Measurements from ENCODE around the gene HAGHL. TPM values are rescaled to one million over a fixed set of nuclear protein-coding genes. Genes with fewer than 3 reads are reported as not detected.

Gene HAGHL
- total RNA-seq, 4 donors from 2014 or later: 1.0 to 3.4 TPM; not detected in 2

GRCh38 chr16:777826-778225 is 50.9 kb downstream of the HAGHL start:
- TF ChIP-seq CTCF (IDR thresholded peaks at IDR 0.05) (no peak), POLR2A (IDR thresholded peaks at IDR 0.05) (no peak)
- no peaks in the 10 kb centered on the region for H3K9me3 ChIP-seq
- no peak overlapping the region for H3K4me3 ChIP-seq
- intact Hi-C loops (cut with DNase I; ENCODE audit: low total_unique reads): no loop called here
- no peaks in the 10 kb centered on the region for H3K36me3 ChIP-seq
- no peak for DNase-seq
- no peaks in the 10 kb centered on the region for H3K4me1 ChIP-seq
- no peak overlapping the region for H3K27ac ChIP-seq
- H3K27me3 ChIP-seq: no peaks in the 10 kb centered on the region

DNA sequence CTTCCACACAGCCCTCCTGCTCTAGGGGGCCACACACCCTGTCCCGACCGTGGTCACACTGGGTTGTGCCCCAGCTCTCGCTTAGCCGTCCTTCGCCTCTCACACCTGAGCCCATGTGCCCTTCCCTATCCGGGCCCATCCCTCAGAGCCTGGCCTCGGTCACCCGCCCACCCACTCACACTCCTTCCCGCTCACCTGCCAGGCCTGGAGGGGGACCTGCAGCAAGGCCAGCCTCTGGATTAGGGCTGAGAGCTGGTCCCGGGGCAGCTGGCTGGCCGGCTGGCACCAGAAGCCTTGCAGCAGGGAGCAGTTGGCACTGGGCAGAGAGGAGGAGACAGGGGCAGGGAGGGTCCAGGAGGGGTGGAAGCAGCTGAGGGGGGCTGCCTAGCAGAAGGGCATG is 51.5 kb downstream of the HAGHL start:
- intact Hi-C loops (cut with DNase I; ENCODE audit: low total_unique reads): no loop called here
- no peak overlapping the region for H3K4me3 ChIP-seq
- DNase-seq: no peak
- no peaks in the 10 kb centered on the region for H3K9me3 ChIP-seq
- H3K27ac ChIP-seq: no peak overlapping the region
- no peaks in the 10 kb centered on the region for H3K27me3 ChIP-seq
- no peaks in the 10 kb centered on the region for H3K36me3 ChIP-seq
- H3K4me1 ChIP-seq: no peaks in the 10 kb centered on the region
- TF ChIP-seq POLR2A (IDR thresholded peaks at IDR 0.05) (no peak), CTCF (IDR thresholded peaks at IDR 0.05) (no peak)

GRCh38 chr16:778909-779527 is 52.1 kb downstream of the HAGHL start:
- DNase-seq: no peak
- intact Hi-C loops (cut with DNase I; ENCODE audit: low total_unique reads): no loop called here
- Histone ChIP-seq H3K4me3 (no peak overlapping the region), H3K27me3 (no peaks in the 10 kb centered on the region), H3K4me1 (no peaks in the 10 kb centered on the region), H3K36me3 (no peaks in the 10 kb centered on the region), H3K27ac (no peak overlapping the region), H3K9me3 (no peaks in the 10 kb centered on the region)
- no peak for TF ChIP-seq POLR2A (IDR thresholded peaks at IDR 0.05)
- no peak for TF ChIP-seq CTCF (IDR thresholded peaks at IDR 0.05)

MicroRNAs within 50 kb of the gene (microRNA counts, 767-probe panel; counts per million panel counts)
- microRNA hsa-miR-662: 0 to 394 counts per million in 2 donors

Small RNA genes within 50 kb of the gene (microRNA-seq; reads per million reads assigned to microRNA genes)
- gene MIR662 (ENCODE audit: borderline microRNAs expressed, borderline replicate concordance): not detected

Small RNA genes within 50 kb of the gene (small RNA-seq; reads per million reads assigned to genes)
- gene MIR662: not detected

Other genes with a start within 250 kb of the HAGHL start
- gene CAPN15, start 199.4 kb upstream of the HAGHL start, total RNA-seq: 10 to 100 TPM in 3 of 4 donors, 1 to 10 TPM in 1; 7.9 to 37.3 (median 19.3) TPM
- gene PRR35, start 166.7 kb upstream of the HAGHL start, total RNA-seq: not detected
- gene NHLRC4, start 160.1 kb upstream of the HAGHL start, total RNA-seq: 1 to 10 TPM; 1.2 to 7.5 (median 1.5) TPM
- gene PIGQ, start 157.1 kb upstream of the HAGHL start, total RNA-seq: 10 to 100 TPM in 3 of 4 donors, 1 to 10 TPM in 1; 10.0 to 56.9 (median 30.7) TPM
- gene RAB40C, start 137.0 kb upstream of the HAGHL start, total RNA-seq: 10 to 100 TPM in 2 of 4 donors, 1 to 10 TPM in 1, under 1 TPM in 1; 0.59 to 25.4 (median 14.3) TPM
- 1 to 10 TPM in 1 of 4 donors, under 1 TPM in 2, not detected in 1; 0.26 to 1.4 (median 0.76) TPM for gene WFIKKN1, start 96.1 kb upstream of the HAGHL start, total RNA-seq
- gene METTL26, start 90.8 kb upstream of the HAGHL start, total RNA-seq: 100 to 1,000 TPM in 2 of 4 donors, 10 to 100 TPM in 2; 29.5 to 171 (median 97.1) TPM
- 10 to 100 TPM in 2 of 4 donors, 1 to 10 TPM in 2; 2.6 to 62.0 (median 17.0) TPM for gene MCRIP2, start 85.3 kb upstream of the HAGHL start, total RNA-seq
- 10 to 100 TPM; 18.2 to 79.3 (median 46.9) TPM for gene WDR90, start 77.7 kb upstream of the HAGHL start, total RNA-seq
- 10 to 100 TPM; 29.1 to 99.7 (median 71.7) TPM for gene RHOT2, start 59.0 kb upstream of the HAGHL start, total RNA-seq
- gene RHBDL1, start 51.4 kb upstream of the HAGHL start, total RNA-seq: 1 to 10 TPM in 2 of 4 donors, not detected in 2; 1.5 to 2.0 TPM
- gene STUB1, start 46.7 kb upstream of the HAGHL start, total RNA-seq: 100 to 1,000 TPM in 2 of 4 donors, 10 to 100 TPM in 2; 62.7 to 212 (median 93.3) TPM
- gene JMJD8, start 42.8 kb upstream of the HAGHL start, total RNA-seq: 100 to 1,000 TPM in 1 of 4 donors, 10 to 100 TPM in 3; 45.6 to 111 (median 57.4) TPM
- gene WDR24, start 36.7 kb upstream of the HAGHL start, total RNA-seq: 10 to 100 TPM in 1 of 4 donors, 1 to 10 TPM in 3; 2.3 to 12.0 (median 4.2) TPM
- gene FBXL16, start 21.3 kb upstream of the HAGHL start, total RNA-seq: under 1 TPM in 2 of 4 donors, not detected in 2; 0.21 to 0.37 TPM
- gene METRN, start 12.0 kb upstream of the HAGHL start, total RNA-seq: 10 to 100 TPM; 19.1 to 76.5 (median 26.7) TPM
- 10 to 100 TPM in 3 of 4 donors, 1 to 10 TPM in 1; 6.2 to 21.1 (median 19.1) TPM for gene ANTKMT, start 6.0 kb upstream of the HAGHL start, total RNA-seq
- 1 to 10 TPM in 3 of 4 donors, not detected in 1; 1.3 to 5.3 (median 2.3) TPM for gene CCDC78, start 663 bp upstream of the HAGHL start, total RNA-seq
- 10 to 100 TPM; 14.1 to 43.3 (median 25.0) TPM for gene CIAO3, start 13.9 kb downstream of the HAGHL start, total RNA-seq
- gene MSLN, start 33.6 kb downstream of the HAGHL start, total RNA-seq: 10 to 100 TPM in 3 of 4 donors, 1 to 10 TPM in 1; 4.6 to 30.8 (median 15.7) TPM
- gene RPUSD1, start 61.3 kb downstream of the HAGHL start, total RNA-seq: 10 to 100 TPM in 3 of 4 donors, 1 to 10 TPM in 1; 5.9 to 80.0 (median 16.7) TPM
- gene CHTF18, start 61.5 kb downstream of the HAGHL start, total RNA-seq: 100 to 1,000 TPM in 1 of 4 donors, 10 to 100 TPM in 2, under 1 TPM in 1; under 0.01 to 895 (median 31.1) TPM
- gene GNG13, start 73.6 kb downstream of the HAGHL start, total RNA-seq: not detected
- gene LMF1, start 243.9 kb downstream of the HAGHL start, total RNA-seq: 10 to 100 TPM; 21.8 to 47.9 (median 36.0) TPM

All from uterus (tissue), 4 donors.